ENCODE data around the gene TNNI3. TPM values are rescaled to one million over a fixed set of nuclear protein-coding genes. Genes with fewer than 3 reads are reported as not detected.
"Not testable (repeated sequence)": the region's sequence is repeated elsewhere in the genome, so short reads cannot be mapped to it uniquely, and the experiment has no call there.

Gene TNNI3
- total and polyA plus RNA-seq, 3 experiments from 2014 or later = not detected

DNA sequence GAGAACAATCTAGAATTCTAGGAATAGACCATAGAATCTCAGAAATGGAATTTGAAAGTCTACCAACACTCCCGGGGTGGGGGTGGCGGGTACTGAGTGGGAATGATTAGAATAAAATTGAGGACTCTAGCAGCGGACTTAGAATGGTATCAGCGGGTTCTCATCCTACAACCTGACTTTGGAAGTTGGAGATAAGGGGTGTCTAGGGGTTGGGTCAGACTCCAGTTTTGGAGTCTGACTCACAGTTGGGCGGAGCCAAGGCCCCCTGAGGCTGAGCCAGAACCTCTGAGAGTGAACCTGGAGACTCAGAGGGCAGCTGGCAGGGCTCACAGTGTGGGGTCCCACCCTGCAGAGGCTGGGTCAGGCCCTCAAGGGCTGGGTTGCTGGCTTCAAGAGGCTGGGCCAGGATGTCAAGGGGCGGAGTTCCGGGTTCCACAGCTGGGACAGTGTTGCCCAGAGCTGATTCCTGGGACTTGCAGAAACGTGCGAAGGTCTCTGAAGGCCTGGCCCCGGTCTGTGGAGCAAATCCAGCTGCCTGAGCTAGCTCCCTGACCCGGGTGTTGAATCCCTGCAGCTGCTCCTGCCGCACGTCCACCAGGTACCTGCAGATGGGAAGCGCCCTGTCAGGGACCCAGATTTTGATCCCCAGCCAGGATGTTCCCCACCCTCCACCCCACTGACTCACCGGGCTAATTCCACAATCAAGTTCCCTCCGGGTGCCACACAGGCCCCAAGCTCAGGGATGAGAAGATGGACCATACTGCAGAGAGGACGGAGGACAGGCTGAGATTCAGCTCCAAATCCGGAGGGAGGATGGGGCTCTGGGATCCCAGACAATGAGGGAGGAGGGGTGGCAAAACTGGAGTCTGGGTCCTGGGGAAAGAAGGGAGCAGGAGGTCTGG, 1.6 kb upstream of the TNNI3 start:
- Histone ChIP-seq H3K4me3 (ENCODE audit: low read length) (no peak overlapping the region), H3K27ac (ENCODE audit: low read depth, low read length) (peak overlapping the region; percentile 44), H3K4me1 (ENCODE audit: insufficient read depth, low read length) (peaks cover 5% of the 10 kb centered on the region), H3K27me3 (ENCODE audit: insufficient read depth, low read length, poor library complexity, severe bottlenecking) (peaks cover 5% of the 10 kb centered on the region), H3K9me3 (ENCODE audit: low read length) (no peaks in the 10 kb centered on the region), H3K36me3 (ENCODE audit: insufficient read depth, low read length) (no peaks in the 10 kb centered on the region)
- peaks cover 42 to 51% of the 10 kb centered on the region in 2 donors for H3K27me3 Mint-ChIP-seq
- peaks cover 10 to 11% (median 11%) of the 10 kb centered on the region in 3 donors for H3K4me1 Mint-ChIP-seq
- DNase-seq = no peak
- H3K4me3 Mint-ChIP-seq = no peak overlapping the region
- H3K9me3 Mint-ChIP-seq = peaks cover 0 to 4% (median 0%) of the 10 kb centered on the region in 5 donors
- CTCF ChIA-PET = interaction anchor here (1.8 to 2.1 kb wide), 2 partner anchors 18 to 71 kb away, joined by 6 to 11 read pairs; no protein-coding TSS in a partner anchor
- no peaks in the 10 kb centered on the region for H3K36me3 Mint-ChIP-seq
- peak overlapping the region in 1 of 8 donors; percentile 77 for H3K27ac Mint-ChIP-seq
- POLR2A ChIA-PET = interaction anchor here (0.5 kb wide), 1 partner anchor 110 kb away, joined by 3 read pairs; no protein-coding TSS in a partner anchor

DNA sequence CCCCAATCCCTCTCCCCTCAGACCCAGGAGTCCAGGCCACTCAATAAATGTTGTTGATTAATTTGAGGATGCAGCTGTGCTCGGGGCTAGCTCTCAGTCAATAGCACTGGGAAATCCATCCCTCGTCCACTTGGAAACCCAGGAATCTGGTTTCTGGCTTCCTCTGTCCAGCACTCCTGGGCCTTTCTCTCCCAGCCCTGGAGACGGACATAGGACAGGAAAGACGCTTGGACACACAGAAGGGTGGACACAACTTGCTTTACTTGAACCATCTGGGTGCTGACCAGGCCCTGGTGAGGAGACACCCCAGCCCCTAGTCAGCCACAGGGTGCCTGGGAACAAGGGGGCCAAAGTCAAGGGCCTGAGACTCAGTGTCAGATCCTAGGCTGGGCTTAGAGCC, 891 bp upstream of the TNNI3 start:
- Histone ChIP-seq H3K27me3 (ENCODE audit: insufficient read depth, low read length, poor library complexity, severe bottlenecking) (peaks cover 5% of the 10 kb centered on the region), H3K9me3 (ENCODE audit: low read length) (no peaks in the 10 kb centered on the region)
- peaks cover 37 to 44% of the 10 kb centered on the region in 2 donors for H3K27me3 Mint-ChIP-seq

DNA sequence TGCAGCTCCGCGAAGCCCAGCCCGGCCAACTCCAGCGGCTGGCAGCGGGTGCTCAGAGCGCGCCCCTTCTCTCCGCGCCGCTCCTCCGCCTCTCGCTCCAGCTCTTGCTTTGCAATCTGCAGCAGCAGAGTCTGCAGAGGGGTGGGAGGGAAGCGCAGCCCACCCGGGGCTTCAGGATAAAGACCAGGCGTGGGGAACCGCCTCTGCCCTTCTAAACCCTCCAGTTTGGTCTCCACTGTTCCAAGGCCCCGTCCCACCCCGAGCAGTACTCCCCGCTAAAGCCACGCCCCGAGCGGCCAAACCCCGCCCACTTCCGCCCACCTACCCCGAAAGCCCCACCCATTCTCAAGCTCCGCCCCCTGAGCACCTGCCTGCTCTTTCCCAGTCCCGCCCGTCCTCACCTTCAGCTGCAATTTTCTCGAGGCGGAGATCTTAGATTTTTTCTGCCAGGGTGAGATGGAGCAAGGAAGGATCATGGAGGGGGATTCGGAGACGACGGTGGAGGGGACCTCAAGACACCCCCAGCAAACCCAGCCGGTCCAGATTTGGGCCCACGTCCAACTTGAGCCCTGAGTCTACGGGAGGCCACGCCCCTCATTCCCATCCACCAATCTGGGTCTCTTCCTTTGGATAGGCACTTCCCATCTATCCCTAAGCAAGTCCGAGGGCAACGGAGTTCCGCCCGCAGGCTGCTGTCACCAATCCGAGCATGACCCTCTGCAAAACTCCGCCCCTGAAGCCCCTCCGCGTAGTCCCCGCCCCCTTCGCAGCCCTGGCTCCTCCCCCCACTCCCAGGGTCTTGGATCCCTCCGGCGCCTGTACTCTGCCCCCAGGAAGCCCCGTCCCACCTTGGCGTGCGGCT, 1.1 kb downstream of the TNNI3 start:
- Histone ChIP-seq H3K27ac (ENCODE audit: low read depth, low read length) (peak overlapping the region; percentile 47), H3K36me3 (ENCODE audit: insufficient read depth, low read length) (no peaks in the 10 kb centered on the region), H3K9me3 (ENCODE audit: low read length) (peaks cover 9% of the 10 kb centered on the region), H3K4me1 (ENCODE audit: insufficient read depth, low read length) (peaks cover 26% of the 10 kb centered on the region), H3K27me3 (ENCODE audit: insufficient read depth, low read length, poor library complexity, severe bottlenecking) (peaks cover 5% of the 10 kb centered on the region), H3K4me3 (ENCODE audit: low read length) (no peak overlapping the region)
- ChIA-PET CTCF (interaction anchor here (1.0 kb wide), 1 partner anchor 348 kb away, joined by 3 read pairs; no protein-coding TSS in a partner anchor), POLR2A (no interaction called here)
- Mint-ChIP-seq H3K9me3 (peaks cover 3 to 11% (median 9%) of the 10 kb centered on the region in 5 donors), H3K4me3 (peak overlapping the region in 2 of 7 donors; percentile 25 to 63), H3K36me3 (peaks cover 0 to 1% (median 0%) of the 10 kb centered on the region in 3 donors), H3K4me1 (peaks cover 23 to 29% (median 25%) of the 10 kb centered on the region in 3 donors), H3K27me3 (peaks cover 31 to 37% of the 10 kb centered on the region in 2 donors), H3K27ac (no peak overlapping the region)
- DNase-seq = peak in 1 of 5 donors; percentile 20

More for the DNA sequence above, 891 bp upstream of the TNNI3 start:
- DNase-seq = no peak
- ChIA-PET CTCF (no interaction called here), POLR2A (no interaction called here)
- Histone ChIP-seq H3K27ac (ENCODE audit: low read depth, low read length) (peak overlapping the region; percentile 16), H3K36me3 (ENCODE audit: insufficient read depth, low read length) (no peaks in the 10 kb centered on the region), H3K4me1 (ENCODE audit: insufficient read depth, low read length) (peaks cover 11% of the 10 kb centered on the region), H3K4me3 (ENCODE audit: low read length) (no peak overlapping the region)
- Mint-ChIP-seq H3K27ac (peak overlapping the region in 1 of 8 donors; percentile 77), H3K9me3 (peaks cover 0 to 6% (median 3%) of the 10 kb centered on the region in 5 donors), H3K4me3 (no peak overlapping the region), H3K36me3 (no peaks in the 10 kb centered on the region), H3K4me1 (peaks cover 16% of the 10 kb centered on the region in 3 donors)

DNA sequence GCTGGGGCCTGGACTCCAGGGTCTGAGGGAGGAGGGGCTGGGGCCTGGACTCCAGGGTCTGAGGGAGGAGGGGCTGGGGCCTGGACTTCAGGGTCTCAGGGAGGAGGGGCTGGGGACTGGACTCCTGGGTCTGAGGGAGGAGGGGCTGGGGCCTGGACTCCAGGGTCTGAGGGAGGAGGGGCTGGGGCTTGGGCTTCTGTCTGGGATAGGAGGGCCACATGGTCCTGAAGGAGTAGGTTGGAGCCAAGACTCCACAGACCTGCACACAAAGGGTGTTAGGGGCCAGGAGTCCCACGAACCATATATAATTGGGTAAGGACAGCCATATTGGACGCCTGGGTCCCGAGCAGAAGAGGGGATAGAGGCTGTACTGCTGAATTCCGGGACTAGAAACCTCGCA, 1.7 kb downstream of the TNNI3 start:
- H3K27ac Mint-ChIP-seq; H3K9me3 ChIP-seq (ENCODE audit: low read length); H3K4me3 ChIP-seq (ENCODE audit: low read length); POLR2A ChIA-PET; DNase-seq; H3K36me3 ChIP-seq (ENCODE audit: insufficient read depth, low read length); H3K4me3 Mint-ChIP-seq; H3K36me3 Mint-ChIP-seq; H3K27me3 ChIP-seq (ENCODE audit: insufficient read depth, low read length, poor library complexity, severe bottlenecking): not testable (repeated sequence)
- Mint-ChIP-seq H3K27me3 (peaks cover 31 to 37% of the 10 kb centered on the region in 2 donors), H3K9me3 (peaks cover 3 to 12% (median 9%) of the 10 kb centered on the region in 5 donors), H3K4me1 (peaks cover 23 to 29% (median 25%) of the 10 kb centered on the region in 3 donors)
- peak overlapping the region; percentile 47 for H3K27ac ChIP-seq (ENCODE audit: low read depth, low read length)
- peaks cover 28% of the 10 kb centered on the region for H3K4me1 ChIP-seq (ENCODE audit: insufficient read depth, low read length)
- CTCF ChIA-PET = interaction anchor here (1.0 kb wide), 1 partner anchor 348 kb away, joined by 3 read pairs; no protein-coding TSS in a partner anchor

DNA sequence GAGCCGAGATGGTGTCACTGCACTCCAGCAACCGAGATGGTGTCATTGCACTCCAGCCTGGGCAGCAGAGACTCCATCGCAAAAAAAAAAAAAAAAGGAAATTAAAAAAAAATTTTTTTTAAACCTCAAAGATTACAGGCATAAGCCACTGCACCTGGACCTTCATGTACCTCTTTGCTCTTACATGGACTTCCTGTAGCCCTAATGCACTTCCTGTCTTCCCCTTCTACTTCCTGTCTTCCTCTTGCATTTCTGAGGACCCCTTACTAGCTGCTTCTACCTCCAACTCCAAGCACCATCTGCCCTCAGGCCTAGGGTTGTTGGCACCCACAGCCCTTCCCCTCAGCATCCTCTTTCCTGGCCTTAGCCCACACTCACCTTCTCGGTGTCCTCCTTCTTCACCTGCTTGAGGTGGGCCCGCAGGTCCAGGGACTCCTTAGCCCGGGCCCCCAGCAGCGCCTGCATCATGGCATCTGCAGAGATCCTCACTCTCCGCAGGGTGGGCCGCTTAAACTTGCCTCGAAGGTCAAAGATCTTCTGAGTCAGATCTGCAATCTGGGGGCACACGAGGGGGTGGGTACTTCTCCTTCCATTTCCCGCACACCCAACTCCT, 3.8 kb downstream of the TNNI3 start:
- Mint-ChIP-seq H3K27me3 (peaks cover 25 to 30% of the 10 kb centered on the region in 2 donors), H3K27ac (peak overlapping the region in 3 of 8 donors; percentile 53 to 89 (median 79)), H3K9me3 (peaks cover 3 to 12% (median 7%) of the 10 kb centered on the region in 5 donors), H3K4me1 (peaks cover 23 to 29% (median 25%) of the 10 kb centered on the region in 3 donors), H3K36me3 (peaks cover 0 to 1% (median 0%) of the 10 kb centered on the region in 3 donors), H3K4me3 (peak overlapping the region in 1 of 7 donors; percentile 25)
- no peaks in the 10 kb centered on the region for H3K36me3 ChIP-seq (ENCODE audit: insufficient read depth, low read length)
- H3K4me1 ChIP-seq (ENCODE audit: insufficient read depth, low read length) = peaks cover 28% of the 10 kb centered on the region
- POLR2A ChIA-PET = no interaction called here
- H3K27ac ChIP-seq (ENCODE audit: low read depth, low read length) = no peak overlapping the region
- no peak overlapping the region for H3K4me3 ChIP-seq (ENCODE audit: low read length)
- CTCF ChIA-PET = interaction anchor here (0.9 to 1.2 kb wide), 2 partner anchors 13 to 264 kb away, joined by 3 to 4 read pairs; no protein-coding TSS in a partner anchor
- peaks cover 5% of the 10 kb centered on the region for H3K27me3 ChIP-seq (ENCODE audit: insufficient read depth, low read length, poor library complexity, severe bottlenecking)
- DNase-seq = no peak
- H3K9me3 ChIP-seq (ENCODE audit: low read length) = peaks cover 10% of the 10 kb centered on the region

DNA sequence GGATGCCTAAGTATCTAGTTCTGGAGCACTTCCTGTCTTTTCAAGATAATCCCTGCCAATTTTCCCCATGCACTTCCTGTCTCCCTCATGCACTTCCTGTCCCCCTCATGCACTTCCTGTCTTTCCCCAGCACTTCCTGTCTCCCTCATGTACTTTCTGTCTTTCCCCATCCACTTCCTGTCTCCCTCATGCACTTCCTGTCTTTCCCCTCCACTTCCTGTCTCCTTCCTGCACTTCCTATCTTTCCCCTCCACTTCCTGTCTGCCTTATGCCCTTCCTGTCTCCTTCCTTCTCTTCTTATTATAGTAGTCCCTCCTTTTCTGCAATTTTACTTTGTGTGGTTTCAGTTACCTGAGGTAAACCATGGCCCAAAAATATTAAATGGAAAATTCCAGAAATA, 5.5 kb downstream of the TNNI3 start:
- Mint-ChIP-seq H3K36me3 (peaks cover 0 to 1% (median 0%) of the 10 kb centered on the region in 3 donors), H3K4me3 (no peak overlapping the region), H3K4me1 (peaks cover 23 to 29% (median 25%) of the 10 kb centered on the region in 3 donors), H3K9me3 (peaks cover 3 to 12% (median 7%) of the 10 kb centered on the region in 5 donors), H3K27me3 (peaks cover 25 to 27% of the 10 kb centered on the region in 2 donors), H3K27ac (peak overlapping the region; percentile 34 to 95 (median 73))
- CTCF ChIA-PET = no interaction called here
- POLR2A ChIA-PET = no interaction called here
- H3K4me1 ChIP-seq (ENCODE audit: insufficient read depth, low read length) = peaks cover 28% of the 10 kb centered on the region
- H3K27ac ChIP-seq (ENCODE audit: low read depth, low read length) = no peak overlapping the region
- no peaks in the 10 kb centered on the region for H3K36me3 ChIP-seq (ENCODE audit: insufficient read depth, low read length)
- H3K27me3 ChIP-seq (ENCODE audit: insufficient read depth, low read length, poor library complexity, severe bottlenecking) = peaks cover 5% of the 10 kb centered on the region
- no peak overlapping the region for H3K4me3 ChIP-seq (ENCODE audit: low read length)
- no peak for DNase-seq
- H3K9me3 ChIP-seq (ENCODE audit: low read length) = peaks cover 10% of the 10 kb centered on the region
